Measurements from ENCODE around the gene KLF15. TPM values are rescaled to one million over a fixed set of nuclear protein-coding genes. Genes with fewer than 3 reads are reported as not detected.

Gene KLF15
- total and polyA plus RNA-seq, 2 experiments from 2014 or later, result 3.5 to 19.8 TPM

DNA sequence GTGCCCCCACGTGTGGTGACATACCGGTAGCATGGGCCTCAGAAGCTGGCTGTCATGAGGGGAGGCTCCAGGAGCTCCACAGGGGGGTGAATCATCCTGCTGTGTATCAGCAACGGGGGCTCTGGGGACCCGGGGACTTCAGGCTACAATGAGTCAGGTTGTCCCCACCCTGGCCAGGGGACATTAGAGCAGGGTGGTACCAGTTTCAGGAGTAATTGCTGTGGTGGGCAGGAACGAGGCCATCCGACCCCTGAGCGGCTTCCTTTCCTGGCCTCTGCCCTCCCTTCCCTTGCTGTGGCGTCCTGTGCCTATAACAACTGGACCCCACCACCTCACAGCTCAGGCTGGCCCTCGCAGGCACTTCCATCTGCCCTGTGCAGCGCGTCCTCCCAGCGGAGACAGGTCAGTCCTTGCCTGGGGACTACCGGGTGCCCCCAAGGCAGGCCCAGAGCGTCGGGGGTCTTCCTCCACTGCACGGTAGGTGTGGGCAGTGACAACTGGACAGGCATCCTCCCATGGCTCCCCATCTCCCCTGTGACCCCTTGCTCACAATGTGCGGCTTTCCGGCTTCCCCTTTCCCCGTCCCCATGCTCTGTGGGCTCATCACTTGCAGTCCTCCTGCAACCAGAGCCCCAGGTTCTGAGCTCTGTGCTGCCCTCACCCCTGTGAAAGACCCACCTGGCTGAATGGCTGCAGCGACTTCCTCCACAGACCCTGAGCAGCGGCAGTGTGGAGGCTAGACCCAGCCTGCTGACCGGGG, 57.0 kb downstream of the KLF15 start:
- TF ChIP-seq, protein P1, sequence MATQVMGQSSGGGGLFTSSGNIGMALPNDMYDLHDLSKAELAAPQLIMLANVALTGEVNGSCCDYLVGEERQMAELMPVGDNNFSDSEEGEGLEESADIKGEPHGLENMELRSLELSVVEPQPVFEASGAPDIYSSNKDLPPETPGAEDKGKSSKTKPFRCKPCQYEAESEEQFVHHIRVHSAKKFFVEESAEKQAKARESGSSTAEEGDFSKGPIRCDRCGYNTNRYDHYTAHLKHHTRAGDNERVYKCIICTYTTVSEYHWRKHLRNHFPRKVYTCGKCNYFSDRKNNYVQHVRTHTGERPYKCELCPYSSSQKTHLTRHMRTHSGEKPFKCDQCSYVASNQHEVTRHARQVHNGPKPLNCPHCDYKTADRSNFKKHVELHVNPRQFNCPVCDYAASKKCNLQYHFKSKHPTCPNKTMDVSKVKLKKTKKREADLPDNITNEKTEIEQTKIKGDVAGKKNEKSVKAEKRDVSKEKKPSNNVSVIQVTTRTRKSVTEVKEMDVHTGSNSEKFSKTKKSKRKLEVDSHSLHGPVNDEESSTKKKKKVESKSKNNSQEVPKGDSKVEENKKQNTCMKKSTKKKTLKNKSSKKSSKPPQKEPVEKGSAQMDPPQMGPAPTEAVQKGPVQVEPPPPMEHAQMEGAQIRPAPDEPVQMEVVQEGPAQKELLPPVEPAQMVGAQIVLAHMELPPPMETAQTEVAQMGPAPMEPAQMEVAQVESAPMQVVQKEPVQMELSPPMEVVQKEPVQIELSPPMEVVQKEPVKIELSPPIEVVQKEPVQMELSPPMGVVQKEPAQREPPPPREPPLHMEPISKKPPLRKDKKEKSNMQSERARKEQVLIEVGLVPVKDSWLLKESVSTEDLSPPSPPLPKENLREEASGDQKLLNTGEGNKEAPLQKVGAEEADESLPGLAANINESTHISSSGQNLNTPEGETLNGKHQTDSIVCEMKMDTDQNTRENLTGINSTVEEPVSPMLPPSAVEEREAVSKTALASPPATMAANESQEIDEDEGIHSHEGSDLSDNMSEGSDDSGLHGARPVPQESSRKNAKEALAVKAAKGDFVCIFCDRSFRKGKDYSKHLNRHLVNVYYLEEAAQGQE (IDR thresholded peaks at IDR 0.05; ENCODE audit: unreplicated experiment), result no peak
- no peak for TF ChIP-seq NANOG (IDR thresholded peaks at IDR 0.05; ENCODE audit: borderline replicate concordance)
- TF ChIP-seq STAT1 (IDR thresholded peaks at IDR 0.05; ENCODE audit: unreplicated experiment), result no peak
- TF ChIP-seq ZNF331 (CRISPR knock-in tag; IDR thresholded peaks at IDR 0.05; ENCODE audit: low read depth), result no peak
- TF ChIP-seq, protein P2, sequence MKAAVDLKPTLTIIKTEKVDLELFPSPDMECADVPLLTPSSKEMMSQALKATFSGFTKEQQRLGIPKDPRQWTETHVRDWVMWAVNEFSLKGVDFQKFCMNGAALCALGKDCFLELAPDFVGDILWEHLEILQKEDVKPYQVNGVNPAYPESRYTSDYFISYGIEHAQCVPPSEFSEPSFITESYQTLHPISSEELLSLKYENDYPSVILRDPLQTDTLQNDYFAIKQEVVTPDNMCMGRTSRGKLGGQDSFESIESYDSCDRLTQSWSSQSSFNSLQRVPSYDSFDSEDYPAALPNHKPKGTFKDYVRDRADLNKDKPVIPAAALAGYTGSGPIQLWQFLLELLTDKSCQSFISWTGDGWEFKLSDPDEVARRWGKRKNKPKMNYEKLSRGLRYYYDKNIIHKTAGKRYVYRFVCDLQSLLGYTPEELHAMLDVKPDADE (IDR thresholded peaks at IDR 0.05), result no peak
- TF ChIP-seq, protein P3, sequence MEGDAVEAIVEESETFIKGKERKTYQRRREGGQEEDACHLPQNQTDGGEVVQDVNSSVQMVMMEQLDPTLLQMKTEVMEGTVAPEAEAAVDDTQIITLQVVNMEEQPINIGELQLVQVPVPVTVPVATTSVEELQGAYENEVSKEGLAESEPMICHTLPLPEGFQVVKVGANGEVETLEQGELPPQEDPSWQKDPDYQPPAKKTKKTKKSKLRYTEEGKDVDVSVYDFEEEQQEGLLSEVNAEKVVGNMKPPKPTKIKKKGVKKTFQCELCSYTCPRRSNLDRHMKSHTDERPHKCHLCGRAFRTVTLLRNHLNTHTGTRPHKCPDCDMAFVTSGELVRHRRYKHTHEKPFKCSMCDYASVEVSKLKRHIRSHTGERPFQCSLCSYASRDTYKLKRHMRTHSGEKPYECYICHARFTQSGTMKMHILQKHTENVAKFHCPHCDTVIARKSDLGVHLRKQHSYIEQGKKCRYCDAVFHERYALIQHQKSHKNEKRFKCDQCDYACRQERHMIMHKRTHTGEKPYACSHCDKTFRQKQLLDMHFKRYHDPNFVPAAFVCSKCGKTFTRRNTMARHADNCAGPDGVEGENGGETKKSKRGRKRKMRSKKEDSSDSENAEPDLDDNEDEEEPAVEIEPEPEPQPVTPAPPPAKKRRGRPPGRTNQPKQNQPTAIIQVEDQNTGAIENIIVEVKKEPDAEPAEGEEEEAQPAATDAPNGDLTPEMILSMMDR (conservative IDR thresholded peaks at IDR 0.05; ENCODE audit: low read depth in 2 of 2), result no peak
- Mint-ChIP-seq H3K4me3 (no peak overlapping the region), H3K9me3 (peaks cover 18% of the 10 kb centered on the region; the same call in 2 of the 3 replicates), H3K4me1 (no peaks in the 10 kb centered on the region; the same call in 2 of the 3 replicates), H3K36me3 (ENCODE audit: low read depth) (peaks cover 4% of the 10 kb centered on the region; the same call in 2 of the 3 replicates), H3K27ac (no peak overlapping the region), H3K27me3 (ENCODE audit: insufficient read depth, low read depth, poor library complexity) (peaks cover 3% of the 10 kb centered on the region)
- no peak overlapping the region for H3K4me2 ChIP-seq
- H3K4me3 ChIP-seq, result no peak overlapping the region
- DNase-seq (ENCODE audit: low spot score) (no peak), ATAC-seq (no peak; the same call in 2 of the 3 replicates)
- H4K20me1 ChIP-seq (replicated peaks; ENCODE audit: insufficient read depth), result no peaks in the 10 kb centered on the region
- no peaks in the 10 kb centered on the region for H3K79me2 ChIP-seq (replicated peaks; ENCODE audit: insufficient read depth)
- H3F3A ChIP-seq (replicated peaks; ENCODE audit: low read depth), result no peaks in the 10 kb centered on the region
- no peaks in the 10 kb centered on the region for H3K4me1 ChIP-seq (ENCODE audit: insufficient read depth)
- H3K27me3 ChIP-seq (ENCODE audit: insufficient read depth), result no peaks in the 10 kb centered on the region
- 0 out of 2 replicates have a peak, but pooled peaks cover 7% of the 10 kb centered on the region for H3K36me3 ChIP-seq (ENCODE audit: insufficient read depth)
- H3K9me2 ChIP-seq (ENCODE audit: insufficient read depth), result no peaks in the 10 kb centered on the region
- H3K27ac ChIP-seq (ENCODE audit: low read depth), result no peak overlapping the region
- H2AFZ ChIP-seq, result peak overlapping the region; percentile 86

DNA sequence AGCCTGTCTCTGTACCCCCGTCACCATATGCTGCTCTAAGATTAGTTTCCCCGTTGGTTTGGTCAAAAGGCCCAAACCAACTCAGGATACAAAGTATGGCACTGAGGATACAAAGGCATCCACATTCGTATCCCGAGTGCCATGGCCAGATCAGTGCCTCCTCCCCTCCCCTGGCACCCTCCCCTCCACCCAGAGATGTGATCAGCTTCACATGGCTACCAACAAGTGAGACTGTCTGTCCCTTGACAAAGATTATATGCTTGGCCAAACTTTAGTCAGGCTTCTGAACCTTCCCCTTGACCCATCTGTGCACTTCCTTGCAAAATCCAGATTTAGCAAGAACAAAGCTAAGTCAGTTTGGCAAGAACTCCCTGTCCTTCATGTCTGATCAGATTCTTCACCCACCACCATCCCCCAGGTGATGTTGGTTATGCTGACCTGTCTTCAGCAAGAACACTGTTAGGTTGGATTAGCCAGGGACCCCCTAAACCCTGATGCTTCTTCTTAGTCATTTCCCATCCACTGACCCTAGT, 61.7 kb downstream of the KLF15 start:
- H3K4me3 ChIP-seq, result no peak overlapping the region
- H4K20me1 ChIP-seq (replicated peaks; ENCODE audit: insufficient read depth), result no peaks in the 10 kb centered on the region
- H3K27ac ChIP-seq (ENCODE audit: low read depth), result no peak overlapping the region
- H3K36me3 ChIP-seq (ENCODE audit: insufficient read depth), result no peaks in the 10 kb centered on the region
- no peaks in the 10 kb centered on the region for H3F3A ChIP-seq (replicated peaks; ENCODE audit: low read depth)
- peaks cover 4% of the 10 kb centered on the region for H3K27me3 Mint-ChIP-seq (ENCODE audit: insufficient read depth, low read depth, poor library complexity)
- H3K27ac Mint-ChIP-seq, result no peak overlapping the region
- H3K36me3 Mint-ChIP-seq (ENCODE audit: low read depth), result no peaks in the 10 kb centered on the region
- no peak overlapping the region for H3K4me3 Mint-ChIP-seq
- H3K4me1 Mint-ChIP-seq, result peaks cover 19% of the 10 kb centered on the region; the same call in 2 of the 3 replicates
- H3K4me2 ChIP-seq, result no peak overlapping the region
- DNase-seq (ENCODE audit: low spot score), result no peak
- H3K27me3 ChIP-seq (ENCODE audit: insufficient read depth), result peaks cover 8% of the 10 kb centered on the region; the same call in 1 of the 2 replicates
- no peak overlapping the region for H2AFZ ChIP-seq
- H3K9me2 ChIP-seq (ENCODE audit: insufficient read depth), result no peaks in the 10 kb centered on the region
- ATAC-seq, result no peak
- H3K9me3 Mint-ChIP-seq, result no peaks in the 10 kb centered on the region; the same call in 1 of the 3 replicates
- 0 out of 2 replicates have a peak, but pooled peaks cover 3% of the 10 kb centered on the region for H3K4me1 ChIP-seq (ENCODE audit: insufficient read depth)
- no peaks in the 10 kb centered on the region for H3K79me2 ChIP-seq (replicated peaks; ENCODE audit: insufficient read depth)
- TF ChIP-seq CREB1 (CRISPR knock-in tag; IDR thresholded peaks at IDR 0.05; ENCODE audit: low read depth), result no peak
- TF ChIP-seq, protein P2 (IDR thresholded peaks at IDR 0.05), result no peak
- no peak for TF ChIP-seq NANOG (IDR thresholded peaks at IDR 0.05; ENCODE audit: borderline replicate concordance)
- no peak for TF ChIP-seq ZNF331 (CRISPR knock-in tag; IDR thresholded peaks at IDR 0.05; ENCODE audit: low read depth)
